HepG2 (cell line): ENCODE results near the gene C2orf81. TPM values are rescaled to one million over a fixed set of nuclear protein-coding genes. Genes with fewer than 3 reads are reported as not detected.
A peak's percentile ranks its signal among the peaks of the same experiment; 100 is the strongest.

ENCODE experiments used
- ELF3 ChIP-seq: IDR thresholded peaks from 2 replicates; pipeline ENCODE4 v1.6.1; 2016; ENCODE audit warnings: missing genetic modification reagents, missing compliant biosample characterization
- ETV5 ChIP-seq: IDR thresholded peaks from 2 replicates; pipeline ENCODE4 v1.6.1; 2018; ENCODE audit warnings: missing biosample characterization, missing genetic modification reagents, inconsistent platforms, borderline replicate concordance
- FUBP1 ChIP-seq: sonication (generic); formaldehyde crosslinking; IDR thresholded peaks from 2 replicates; pipeline ENCODE4 v1.5.1; 2020; ENCODE audit warnings: missing genetic modification reagents, mild to moderate bottlenecking, borderline replicate concordance
- GFI1 ChIP-seq: sonication (generic); formaldehyde crosslinking; IDR thresholded peaks from 2 replicates; pipeline ENCODE4 v1.5.0; 2020; ENCODE audit warnings: missing genetic modification reagents, mild to moderate bottlenecking, borderline replicate concordance
- KLF9 ChIP-seq: IDR thresholded peaks from 2 replicates; pipeline ENCODE4 v1.6.1; 2016; ENCODE audit warnings: low read depth
- NR2F6 ChIP-seq, 2 experiments: IDR thresholded peaks; 2 replicates each; pipeline ENCODE4 v1.6.1; 2016; ENCODE audit warnings: antibody characterized with exemption in 1 of 2, mild to moderate bottlenecking in 1 of 2
- SETDB1 ChIP-seq: sonication (generic); formaldehyde crosslinking; IDR thresholded peaks from 2 replicates; pipeline ENCODE4 v1.5.1; 2020; ENCODE audit warnings: missing genetic modification reagents, mild to moderate bottlenecking, borderline replicate concordance
- TFDP1 ChIP-seq: IDR thresholded peaks from 2 replicates; pipeline ENCODE4 v1.6.1; 2016; ENCODE audit warnings: missing compliant biosample characterization, missing genetic modification reagents, borderline replicate concordance
- ZNF670 ChIP-seq: sonication (generic); formaldehyde crosslinking; IDR thresholded peaks from 2 replicates; pipeline ENCODE4 v1.8.0; 2022; ENCODE audit warnings: mild to moderate bottlenecking, missing genetic modification reagents, borderline replicate concordance
- ZNF792 ChIP-seq: IDR thresholded peaks from 2 replicates; pipeline ENCODE4 v1.6.1; 2016
- ZZZ3 ChIP-seq: sonication (generic); formaldehyde crosslinking; IDR thresholded peaks from 2 replicates; pipeline ENCODE4 v1.4.0; 2020; ENCODE audit warnings: missing genetic modification reagents, mild to moderate bottlenecking, borderline replicate concordance
- polyA plus RNA-seq, 8 experiments: library from polyadenylated mRNA; depleted of rRNA in 3 of 8; stranded (reverse) in 7 of 8; unstranded in 1 of 8; fragments of >200 nt; fragmentation: Illumina TruSeq in 4 of 8; extraction: Trizol in 4 of 8; gene quantifications; 2 replicates each; pipeline versions ENCODE4 v1.2.1 to v1.2.3, GENCODE V29; 2011 to 2016; ENCODE audit warnings: low read depth in 4 of 8, missing spikeins in 1 of 8, mixed read lengths in 1 of 8; ENCODE audit not compliant: insufficient read depth in 1 of 8
- total RNA-seq, 5 experiments: library from RNA; depleted of rRNA; stranded (reverse); fragments of >200 nt; fragmentation: Illumina TruSeq; extraction: Trizol; gene quantifications; 2 replicates each; pipeline ENCODE4 v1.2.3, GENCODE V29; 2016; ENCODE audit warnings: low read depth in 1 of 5
- TF ChIP-seq, protein P1 (sequence below): sonication (generic); formaldehyde crosslinking; IDR thresholded peaks from 2 replicates; pipeline ENCODE4 v1.4.0; 2020; ENCODE audit warnings: mild to moderate bottlenecking, missing genetic modification reagents
- TF ChIP-seq, protein P2 (sequence below): sonication (generic); formaldehyde crosslinking; IDR thresholded peaks from 2 replicates; pipeline ENCODE4 v1.4.0; 2020; ENCODE audit warnings: mild to moderate bottlenecking, missing genetic modification reagents

C2orf81 gene
- total and polyA plus RNA-seq, 2 of the 13 experiments (the other 11 are each of a cell fraction or from before 2014, with no cell fraction given), result 0.15 to 0.17 TPM

DNA sequence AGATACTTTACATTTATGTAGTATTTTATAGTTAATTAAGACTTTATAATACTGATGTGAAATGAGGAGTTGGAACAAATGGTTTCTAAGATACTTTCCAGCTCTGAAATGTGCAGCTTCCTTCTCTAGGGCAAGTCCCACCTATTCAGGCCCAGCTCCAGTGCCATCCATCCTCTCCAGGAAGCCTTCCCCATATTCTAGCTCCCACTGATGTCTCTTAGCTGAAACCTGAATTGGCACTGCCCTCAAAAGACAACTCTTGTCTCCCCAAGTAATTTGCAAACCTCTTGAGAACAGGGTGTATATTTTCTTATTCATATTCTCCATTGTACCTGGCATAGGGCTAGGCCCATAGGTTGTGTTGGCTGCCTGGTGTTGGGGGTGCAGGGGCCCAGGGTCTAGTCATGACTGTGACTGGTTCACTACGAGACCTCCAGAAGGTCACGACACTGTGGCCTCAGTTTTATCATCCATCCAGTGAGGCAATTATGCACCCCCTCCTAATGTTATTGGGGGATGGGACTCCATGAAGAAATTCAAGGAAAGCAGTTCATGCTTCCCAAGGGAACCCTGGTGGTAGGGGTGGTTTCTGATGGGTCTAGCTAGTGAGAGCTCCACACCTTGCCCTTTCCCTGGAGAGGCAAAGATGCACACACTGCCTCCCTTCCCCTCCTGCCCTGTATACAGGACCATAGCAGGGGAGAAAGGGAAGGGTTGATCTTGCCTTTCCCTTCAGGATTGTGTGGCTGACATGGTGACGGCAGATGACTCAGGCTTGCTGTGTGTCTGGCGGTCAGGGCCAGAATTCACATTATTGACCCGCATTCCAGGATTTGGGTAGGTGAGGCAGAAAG lies 2.9 kb upstream of the C2orf81 start (continued):
- TF ChIP-seq, protein P1, sequence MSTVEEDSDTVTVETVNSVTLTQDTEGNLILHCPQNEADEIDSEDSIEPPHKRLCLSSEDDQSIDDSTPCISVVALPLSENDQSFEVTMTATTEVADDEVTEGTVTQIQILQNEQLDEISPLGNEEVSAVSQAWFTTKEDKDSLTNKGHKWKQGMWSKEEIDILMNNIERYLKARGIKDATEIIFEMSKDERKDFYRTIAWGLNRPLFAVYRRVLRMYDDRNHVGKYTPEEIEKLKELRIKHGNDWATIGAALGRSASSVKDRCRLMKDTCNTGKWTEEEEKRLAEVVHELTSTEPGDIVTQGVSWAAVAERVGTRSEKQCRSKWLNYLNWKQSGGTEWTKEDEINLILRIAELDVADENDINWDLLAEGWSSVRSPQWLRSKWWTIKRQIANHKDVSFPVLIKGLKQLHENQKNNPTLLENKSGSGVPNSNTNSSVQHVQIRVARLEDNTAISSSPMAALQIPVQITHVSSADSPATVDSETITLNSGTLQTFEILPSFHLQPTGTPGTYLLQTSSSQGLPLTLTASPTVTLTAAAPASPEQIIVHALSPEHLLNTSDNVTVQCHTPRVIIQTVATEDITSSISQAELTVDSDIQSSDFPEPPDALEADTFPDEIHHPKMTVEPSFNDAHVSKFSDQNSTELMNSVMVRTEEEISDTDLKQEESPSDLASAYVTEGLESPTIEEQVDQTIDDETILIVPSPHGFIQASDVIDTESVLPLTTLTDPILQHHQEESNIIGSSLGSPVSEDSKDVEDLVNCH (CRISPR knock-in tag), result no peak
- TF ChIP-seq NR2F6 (IDR thresholded peaks at IDR 0.05) (peak; percentile 36; the same call in 1 of the 2 replicates), NR2F6 (CRISPR knock-in tag; IDR thresholded peaks at IDR 0.05) (0 out of 2 replicates have a peak, but pooled peaks have one; percentile 8), ETV5 (no peak), ZZZ3 (CRISPR knock-in tag) (no peak), KLF9 (CRISPR knock-in tag) (no peak), SETDB1 (CRISPR knock-in tag) (0 out of 2 replicates have a peak, but pooled peaks have one; percentile 52), ZNF792 (CRISPR knock-in tag) (peak; percentile 51; the same call in 1 of the 2 replicates), ELF3 (CRISPR knock-in tag) (no peak), ZNF670 (CRISPR knock-in tag) (no peak), FUBP1 (CRISPR knock-in tag) (peak; percentile 93; the same call in 1 of the 2 replicates), GFI1 (no peak), TFDP1 (CRISPR knock-in tag) (no peak)
- TF ChIP-seq, protein P2, sequence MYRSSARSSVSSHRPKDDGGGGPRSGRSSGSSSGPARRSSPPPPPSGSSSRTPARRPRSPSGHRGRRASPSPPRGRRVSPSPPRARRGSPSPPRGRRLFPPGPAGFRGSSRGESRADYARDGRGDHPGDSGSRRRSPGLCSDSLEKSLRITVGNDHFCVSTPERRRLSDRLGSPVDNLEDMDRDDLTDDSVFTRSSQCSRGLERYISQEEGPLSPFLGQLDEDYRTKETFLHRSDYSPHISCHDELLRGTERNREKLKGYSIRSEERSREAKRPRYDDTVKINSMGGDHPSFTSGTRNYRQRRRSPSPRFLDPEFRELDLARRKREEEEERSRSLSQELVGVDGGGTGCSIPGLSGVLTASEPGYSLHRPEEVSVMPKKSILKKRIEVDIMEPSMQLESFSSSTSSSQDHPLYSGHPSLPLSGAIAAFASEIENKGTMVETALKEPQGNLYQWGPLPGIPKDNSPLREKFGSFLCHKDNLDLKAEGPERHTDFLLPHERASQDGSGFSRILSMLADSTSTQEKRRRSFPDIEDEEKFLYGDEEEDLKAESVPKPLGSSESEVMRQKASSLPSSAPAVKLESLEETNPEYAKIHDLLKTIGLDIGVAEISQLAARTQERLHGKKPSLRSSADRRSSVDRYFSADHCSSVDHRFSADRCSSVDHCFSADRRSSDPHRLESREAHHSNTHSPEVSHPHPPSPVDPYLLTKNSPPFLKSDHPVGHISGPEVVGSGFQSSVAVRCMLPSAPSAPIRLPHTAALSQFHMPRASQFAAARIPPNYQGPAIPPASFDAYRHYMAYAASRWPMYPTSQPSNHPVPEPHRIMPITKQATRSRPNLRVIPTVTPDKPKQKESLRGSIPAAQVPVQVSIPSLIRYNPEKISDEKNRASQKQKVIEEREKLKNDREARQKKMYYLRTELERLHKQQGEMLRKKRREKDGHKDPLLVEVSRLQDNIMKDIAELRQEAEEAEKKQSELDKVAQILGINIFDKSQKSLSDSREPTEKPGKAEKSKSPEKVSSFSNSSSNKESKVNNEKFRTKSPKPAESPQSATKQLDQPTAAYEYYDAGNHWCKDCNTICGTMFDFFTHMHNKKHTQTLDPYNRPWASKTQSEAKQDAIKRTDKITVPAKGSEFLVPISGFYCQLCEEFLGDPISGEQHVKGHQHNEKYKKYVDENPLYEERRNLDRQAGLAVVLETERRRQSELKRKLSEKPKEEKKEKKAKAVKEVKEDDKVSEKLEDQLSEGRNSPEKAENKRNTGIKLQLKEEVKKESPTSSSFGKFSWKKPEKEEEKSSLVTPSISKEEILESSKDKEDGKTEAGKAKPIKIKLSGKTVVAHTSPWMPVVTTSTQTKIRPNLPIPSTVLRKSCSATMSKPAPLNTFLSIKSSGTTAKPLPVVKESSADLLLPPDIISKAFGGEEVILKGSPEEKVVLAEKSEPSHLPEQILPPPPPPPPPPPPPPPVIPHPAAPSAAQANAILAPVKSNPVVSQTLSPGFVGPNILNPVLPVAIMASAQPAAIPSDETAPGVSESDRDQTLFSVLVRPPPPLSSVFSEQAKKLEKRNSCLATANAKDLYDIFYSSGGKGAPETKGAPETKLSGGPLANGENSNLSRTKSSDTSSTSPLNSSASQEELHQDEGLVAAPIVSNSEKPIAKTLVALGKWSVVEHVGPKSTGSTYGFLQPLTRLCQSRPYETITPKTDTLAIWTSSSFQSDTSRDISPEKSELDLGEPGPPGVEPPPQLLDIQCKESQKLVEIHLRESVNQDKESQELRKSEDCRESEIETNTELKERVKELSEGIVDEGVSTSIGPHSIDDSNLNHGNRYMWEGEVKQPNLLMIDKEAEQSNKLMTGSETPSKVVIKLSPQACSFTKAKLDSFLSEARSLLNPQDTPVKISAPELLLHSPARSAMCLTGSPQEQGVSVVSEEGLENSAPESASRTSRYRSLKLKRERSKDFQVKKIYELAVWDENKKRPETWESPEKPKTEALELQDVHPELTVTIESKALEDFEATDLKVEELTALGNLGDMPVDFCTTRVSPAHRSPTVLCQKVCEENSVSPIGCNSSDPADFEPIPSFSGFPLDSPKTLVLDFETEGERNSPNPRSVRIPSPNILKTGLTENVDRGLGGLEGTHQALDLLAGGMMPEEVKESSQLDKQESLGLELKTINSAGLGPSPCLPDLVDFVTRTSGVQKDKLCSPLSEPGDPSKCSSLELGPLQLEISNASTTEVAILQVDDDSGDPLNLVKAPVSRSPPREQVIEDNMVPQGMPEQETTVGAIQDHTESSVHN (CRISPR knock-in tag), result peak; percentile 70; the same call in 1 of the 2 replicates
